ENCODE measurements around the gene RRP1B. TPM values are rescaled to one million over a fixed set of nuclear protein-coding genes. Genes with fewer than 3 reads are reported as not detected.
"Not testable (repeated sequence)": the region's sequence is repeated elsewhere in the genome, so short reads cannot be mapped to it uniquely, and the experiment has no call there.

The RRP1B gene
- total RNA-seq, 1 donor from 2014 or later = 43.3 TPM

DNA sequence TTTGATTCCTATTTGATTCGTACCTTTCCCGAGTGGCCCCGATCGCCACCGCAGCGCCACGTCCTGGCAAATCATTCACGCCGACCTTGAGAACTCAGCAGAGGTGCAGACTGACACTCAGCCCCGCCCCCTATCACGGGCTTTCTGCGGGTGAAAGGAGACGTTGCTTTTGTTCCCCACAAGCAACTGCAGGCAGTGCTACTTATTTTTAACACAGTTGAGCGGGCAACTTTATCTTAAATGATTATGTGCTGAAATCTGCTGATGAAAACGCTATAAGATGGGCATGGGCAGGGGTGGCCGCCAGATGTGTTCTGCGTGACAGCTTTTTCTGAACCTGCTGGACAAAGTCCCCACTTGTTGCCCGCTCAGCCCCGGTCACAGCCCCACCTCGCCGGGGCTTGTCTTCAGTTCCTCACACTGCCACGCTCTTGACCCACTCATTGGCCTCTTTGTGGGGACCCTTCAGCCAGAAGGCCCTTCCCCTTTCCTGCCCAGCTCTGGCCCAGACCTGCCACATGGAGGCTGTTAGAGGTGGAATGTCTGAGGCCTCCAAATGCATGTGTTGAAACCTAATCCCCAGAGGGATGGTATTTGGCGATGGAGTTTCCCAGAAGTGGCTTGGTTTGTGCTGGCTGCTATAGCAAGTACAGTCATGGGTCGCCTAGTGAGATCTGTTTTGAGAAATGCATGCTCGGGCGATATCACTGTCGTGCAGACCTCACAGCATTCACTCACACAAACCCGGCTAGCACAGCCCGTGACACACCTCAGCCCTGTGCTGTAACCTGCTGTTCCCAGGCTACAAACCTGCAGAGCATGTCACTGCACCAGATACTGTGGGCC lies 43.9 kb downstream of the RRP1B start:
- peak overlapping the region; percentile 52 for H3K4me3 Mint-ChIP-seq
- H3K27me3 Mint-ChIP-seq = no peaks in the 10 kb centered on the region
- no peaks in the 10 kb centered on the region for H3K36me3 Mint-ChIP-seq
- DNase-seq (ENCODE audit: extremely low spot score, unreplicated experiment) = no peak
- H3K27ac Mint-ChIP-seq = peak overlapping the region; percentile 17
- TF ChIP-seq CTCF (conservative IDR thresholded peaks at IDR 0.05) = no peak
- H3K9me3 Mint-ChIP-seq = no peaks in the 10 kb centered on the region
- H3K4me1 Mint-ChIP-seq (ENCODE audit: unreplicated experiment) = peaks cover 11% of the 10 kb centered on the region

- DNase-seq (ENCODE audit: extremely low spot score, unreplicated experiment) = no peak
- no peaks in the 10 kb centered on the region for H3K27me3 Mint-ChIP-seq
- TF ChIP-seq CTCF (conservative IDR thresholded peaks at IDR 0.05) = no peak
- peaks cover 27% of the 10 kb centered on the region for H3K4me1 Mint-ChIP-seq (ENCODE audit: unreplicated experiment)
- H3K36me3 Mint-ChIP-seq = no peaks in the 10 kb centered on the region
- peaks cover 3% of the 10 kb centered on the region for H3K9me3 Mint-ChIP-seq
- no peak overlapping the region for H3K4me3 Mint-ChIP-seq
- H3K27ac Mint-ChIP-seq = no peak overlapping the region
Observed at GRCh38 chr21:43707462-43707861, 48.1 kb downstream of the RRP1B start.

DNA sequence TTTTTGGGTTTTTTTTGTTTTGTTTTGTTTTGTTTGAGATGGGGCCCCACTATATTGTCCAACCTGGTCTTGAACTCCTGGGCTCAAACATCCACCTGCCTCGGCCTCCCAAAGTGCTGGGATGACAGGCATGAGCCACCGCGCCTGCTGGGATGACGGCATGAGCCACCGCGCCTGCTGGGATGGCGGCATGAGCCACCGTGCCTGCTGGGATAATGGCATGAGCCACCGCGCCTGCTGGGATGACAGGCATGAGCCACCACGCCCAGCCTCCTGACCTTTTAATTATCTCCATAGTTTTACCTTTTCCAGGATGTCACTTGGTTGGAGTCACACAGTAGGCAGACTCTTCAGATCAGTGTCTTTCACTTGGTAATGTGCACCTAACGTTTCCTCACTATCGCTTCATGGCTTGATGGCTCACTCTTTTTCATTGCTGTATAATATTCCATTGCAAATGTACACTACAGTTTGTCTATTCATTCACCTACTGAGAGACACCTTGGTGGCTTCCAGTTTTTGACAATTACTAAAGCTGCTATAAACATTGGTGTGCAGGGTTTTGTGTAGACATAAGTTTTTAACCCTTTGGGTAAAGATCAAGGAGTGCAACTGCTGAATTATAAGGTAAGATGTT lies 49.5 kb downstream of the RRP1B start:
- Mint-ChIP-seq H3K9me3 (peaks cover 3% of the 10 kb centered on the region), H3K27ac (no peak overlapping the region), H3K27me3 (no peaks in the 10 kb centered on the region), H3K4me3 (no peak overlapping the region), H3K4me1 (ENCODE audit: unreplicated experiment) (peaks cover 18% of the 10 kb centered on the region), H3K36me3 (no peaks in the 10 kb centered on the region)
- no peak for TF ChIP-seq CTCF (conservative IDR thresholded peaks at IDR 0.05)
- DNase-seq (ENCODE audit: extremely low spot score, unreplicated experiment) = no peak

DNA sequence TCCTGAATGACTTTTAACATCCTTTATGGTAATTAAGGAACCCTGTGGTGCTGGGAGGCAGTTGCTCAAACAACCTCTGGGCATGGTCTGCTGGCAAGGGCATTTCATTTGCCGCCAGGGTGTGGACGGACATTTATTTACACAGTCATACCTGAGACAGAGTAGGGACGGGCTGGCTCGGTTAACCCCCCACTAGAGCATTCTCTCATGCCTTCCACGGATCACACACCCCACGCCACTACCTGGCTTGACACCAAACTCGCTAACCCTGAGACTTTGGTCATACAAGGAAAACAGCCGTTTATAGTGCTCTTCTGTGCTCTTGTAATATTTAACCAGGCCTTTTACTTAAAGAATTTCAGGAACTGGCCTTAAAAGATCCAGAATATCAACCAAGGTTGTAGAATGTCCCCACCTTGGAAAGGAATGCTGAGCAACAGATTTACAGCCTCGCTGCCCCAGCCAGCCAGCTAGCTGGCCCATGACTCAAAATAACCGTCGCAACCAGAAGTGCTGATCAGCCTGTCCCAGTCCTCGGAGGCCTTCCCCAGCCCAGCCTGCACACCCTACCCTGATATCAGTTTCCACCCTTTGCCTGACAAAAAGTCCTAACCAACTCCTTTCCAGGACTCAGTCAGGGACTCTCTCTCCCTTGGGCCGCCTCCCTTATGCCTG lies 53.0 kb downstream of the RRP1B start:
- H3K4me1 Mint-ChIP-seq (ENCODE audit: unreplicated experiment) = peaks cover 18% of the 10 kb centered on the region
- H3K4me3 Mint-ChIP-seq = peak overlapping the region; percentile 88
- DNase-seq (ENCODE audit: extremely low spot score, unreplicated experiment) = no peak
- H3K27me3 Mint-ChIP-seq = no peaks in the 10 kb centered on the region
- peaks cover 3% of the 10 kb centered on the region for H3K9me3 Mint-ChIP-seq
- no peaks in the 10 kb centered on the region for H3K36me3 Mint-ChIP-seq
- H3K27ac Mint-ChIP-seq = peak overlapping the region; percentile 100
- no peak for TF ChIP-seq CTCF (conservative IDR thresholded peaks at IDR 0.05)

DNA sequence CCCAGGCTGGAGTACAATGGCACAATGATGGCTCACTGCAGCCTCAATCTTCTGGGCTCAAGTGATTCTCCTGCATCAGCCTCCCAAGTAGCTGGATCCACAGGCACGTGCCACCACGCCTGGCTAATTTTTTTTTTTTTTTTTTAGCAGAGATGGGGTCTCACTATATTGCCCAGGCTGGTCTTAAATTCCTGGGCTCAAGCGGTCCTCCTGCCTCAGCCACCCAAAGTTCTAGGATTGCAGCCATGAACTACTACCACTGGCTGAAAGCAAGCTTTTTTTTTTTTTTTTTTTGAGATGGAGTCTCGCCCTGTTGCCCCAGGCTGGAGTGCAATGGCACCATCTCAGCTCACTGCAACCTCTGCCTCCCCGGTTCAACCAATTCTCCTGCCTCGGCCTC lies 53.8 kb downstream of the RRP1B start:
- peak overlapping the region; percentile 100 for H3K27ac Mint-ChIP-seq
- H3K4me1 Mint-ChIP-seq (ENCODE audit: unreplicated experiment) = peaks cover 18% of the 10 kb centered on the region
- H3K4me3 Mint-ChIP-seq; H3K9me3 Mint-ChIP-seq; H3K36me3 Mint-ChIP-seq; DNase-seq (ENCODE audit: extremely low spot score, unreplicated experiment); H3K27me3 Mint-ChIP-seq: not testable (repeated sequence)
